Left lung (tissue), 10 donors: ENCODE measurements around the gene SLC22A1. TPM values are rescaled to one million over a fixed set of nuclear protein-coding genes. Genes with fewer than 3 reads are reported as not detected.

Experiments
- ATAC-seq: fragments of 200-7000 bp; cut with Tn5 transposase; one replicate; pipeline ENCODE4 v1.9.1; 2020; ENCODE audit warnings: moderate library complexity
- DNase-seq, 4 donors: peaks; one replicate each; pipeline ENCODE4 v3.0.0-alpha.2; 2013 to 2020
- H3K27ac ChIP-seq, 2 donors: fragments of 200-600 bp; sonication (generic) in 1 of 2; one replicate each; pipeline versions ENCODE4 v1.5.0 to v1.8.0; 2020 to 2021
- H3K27me3 ChIP-seq, 2 donors: fragments of 200-600 bp; sonication (generic) in 1 of 2; one replicate each; pipeline versions ENCODE4 v1.5.0 to v1.8.0; 2020 to 2021
- H3K36me3 ChIP-seq, 2 donors: fragments of 200-600 bp; sonication (generic) in 1 of 2; one replicate each; pipeline versions ENCODE4 v1.5.0 to v1.8.0; 2020 to 2021
- H3K4me1 ChIP-seq, 2 donors: fragments of 200-600 bp; one replicate each; pipeline ENCODE4 v1.8.0; 2021
- H3K4me3 ChIP-seq, 2 donors: fragments of 200-600 bp; sonication (generic) in 1 of 2; one replicate each; pipeline versions ENCODE4 v1.5.0 to v1.8.0; 2020 to 2021; ENCODE audit warnings: mild to moderate bottlenecking in 1 of 2
- H3K9me3 ChIP-seq, 2 donors: fragments of 200-600 bp; sonication (generic) in 1 of 2; one replicate each; pipeline versions ENCODE4 v1.5.0 to v1.8.0; 2020 to 2021
- intact Hi-C, 2 donors: fragments of 100-400 bp; cut with DNase I; formaldehyde crosslinking; loops; one replicate each; pipeline versions ENCODE4 v1.11.2 to v1.14.2; 2022
- polyA plus RNA-seq, 6 donors: library from polyadenylated mRNA; unstranded; fragments of 120-200 nt; gene quantifications; one replicate each; pipeline ENCODE4 v1.2.1, GENCODE V29; 2013; ENCODE audit not compliant: insufficient read length in 6 of 6
- total RNA-seq, 2 donors: library from RNA; stranded (reverse); fragmentation: NEBNext Ultra II Directional; extraction: Animal tissue kit (Norgen Biotek cat#: 25700); gene quantifications; one replicate each; pipeline ENCODE4 v1.2.1, GENCODE V29; 2021
- TF ChIP-seq, protein P1 (sequence below), 2 donors: fragments of 200-600 bp; sonication (generic) in 1 of 2; IDR thresholded peaks; one replicate each; pipeline versions ENCODE4 v1.5.0 to v1.8.0; 2021; ENCODE audit warnings: antibody characterized with exemption in 2 of 2
- donor health status: DM: no; HTN: yes; CAD: no.
- donor health status: DM: no; HTN: no; CAD: no.

SLC22A1 gene
- total and polyA plus RNA-seq, 8 donors = 0.24 to 2.7 (median 0.45) TPM

DNA sequence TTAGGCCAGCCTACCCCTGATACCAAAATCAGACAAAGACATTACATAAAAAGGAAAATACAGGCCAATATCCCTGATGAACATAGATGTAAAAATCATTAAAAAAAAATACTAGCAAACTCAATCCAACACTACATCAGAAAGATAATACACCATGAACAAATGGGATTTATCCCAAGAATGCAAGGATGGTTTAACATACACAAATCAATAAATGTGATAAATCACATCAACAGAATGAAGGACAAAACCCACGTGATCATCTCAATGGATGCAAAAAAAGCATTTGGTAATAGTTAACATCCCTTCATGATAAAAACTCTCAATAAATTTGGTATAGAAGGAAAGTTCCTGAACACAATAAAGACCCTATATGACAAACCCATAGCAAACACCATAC, 73.2 kb downstream of the SLC22A1 start:
- no peak overlapping the region for H3K4me3 ChIP-seq
- TF ChIP-seq, protein P1, sequence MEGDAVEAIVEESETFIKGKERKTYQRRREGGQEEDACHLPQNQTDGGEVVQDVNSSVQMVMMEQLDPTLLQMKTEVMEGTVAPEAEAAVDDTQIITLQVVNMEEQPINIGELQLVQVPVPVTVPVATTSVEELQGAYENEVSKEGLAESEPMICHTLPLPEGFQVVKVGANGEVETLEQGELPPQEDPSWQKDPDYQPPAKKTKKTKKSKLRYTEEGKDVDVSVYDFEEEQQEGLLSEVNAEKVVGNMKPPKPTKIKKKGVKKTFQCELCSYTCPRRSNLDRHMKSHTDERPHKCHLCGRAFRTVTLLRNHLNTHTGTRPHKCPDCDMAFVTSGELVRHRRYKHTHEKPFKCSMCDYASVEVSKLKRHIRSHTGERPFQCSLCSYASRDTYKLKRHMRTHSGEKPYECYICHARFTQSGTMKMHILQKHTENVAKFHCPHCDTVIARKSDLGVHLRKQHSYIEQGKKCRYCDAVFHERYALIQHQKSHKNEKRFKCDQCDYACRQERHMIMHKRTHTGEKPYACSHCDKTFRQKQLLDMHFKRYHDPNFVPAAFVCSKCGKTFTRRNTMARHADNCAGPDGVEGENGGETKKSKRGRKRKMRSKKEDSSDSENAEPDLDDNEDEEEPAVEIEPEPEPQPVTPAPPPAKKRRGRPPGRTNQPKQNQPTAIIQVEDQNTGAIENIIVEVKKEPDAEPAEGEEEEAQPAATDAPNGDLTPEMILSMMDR (IDR thresholded peaks at IDR 0.05) = no peak
- no peaks in the 10 kb centered on the region for H3K27me3 ChIP-seq
- no peak overlapping the region for H3K27ac ChIP-seq
- H3K36me3 ChIP-seq = no peaks in the 10 kb centered on the region
- H3K4me1 ChIP-seq = no peaks in the 10 kb centered on the region
- ATAC-seq = no peak
- peaks cover 0 to 43% of the 10 kb centered on the region in 2 donors for H3K9me3 ChIP-seq
- intact Hi-C loops = no loop called here
- no peak for DNase-seq

DNA sequence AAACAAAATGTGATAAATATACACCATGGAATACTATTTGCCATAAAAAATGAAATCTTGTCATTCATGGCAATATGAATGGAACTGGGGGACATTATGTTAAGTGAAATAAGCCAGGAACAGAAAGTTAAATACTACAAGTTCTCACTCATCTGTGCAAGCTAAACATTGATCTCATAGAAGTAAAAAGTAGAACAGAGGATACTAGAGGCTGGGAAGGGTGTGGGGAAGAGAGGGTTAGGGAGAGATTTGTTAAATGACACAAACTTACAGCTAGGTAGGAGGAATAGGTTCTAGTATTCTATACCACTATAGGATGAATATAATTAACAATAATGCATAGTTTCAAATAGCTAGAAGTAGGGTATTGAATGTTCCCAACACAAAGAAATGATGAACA, 76.0 kb downstream of the SLC22A1 start:
- TF ChIP-seq, protein P1 (IDR thresholded peaks at IDR 0.05) = no peak
- ATAC-seq (no peak), DNase-seq (no peak)
- Histone ChIP-seq H3K27ac (no peak overlapping the region), H3K36me3 (no peaks in the 10 kb centered on the region), H3K4me1 (no peaks in the 10 kb centered on the region), H3K27me3 (no peaks in the 10 kb centered on the region), H3K4me3 (no peak overlapping the region), H3K9me3 (peaks cover 0 to 34% of the 10 kb centered on the region in 2 donors)
- intact Hi-C loops = no loop called here

DNA sequence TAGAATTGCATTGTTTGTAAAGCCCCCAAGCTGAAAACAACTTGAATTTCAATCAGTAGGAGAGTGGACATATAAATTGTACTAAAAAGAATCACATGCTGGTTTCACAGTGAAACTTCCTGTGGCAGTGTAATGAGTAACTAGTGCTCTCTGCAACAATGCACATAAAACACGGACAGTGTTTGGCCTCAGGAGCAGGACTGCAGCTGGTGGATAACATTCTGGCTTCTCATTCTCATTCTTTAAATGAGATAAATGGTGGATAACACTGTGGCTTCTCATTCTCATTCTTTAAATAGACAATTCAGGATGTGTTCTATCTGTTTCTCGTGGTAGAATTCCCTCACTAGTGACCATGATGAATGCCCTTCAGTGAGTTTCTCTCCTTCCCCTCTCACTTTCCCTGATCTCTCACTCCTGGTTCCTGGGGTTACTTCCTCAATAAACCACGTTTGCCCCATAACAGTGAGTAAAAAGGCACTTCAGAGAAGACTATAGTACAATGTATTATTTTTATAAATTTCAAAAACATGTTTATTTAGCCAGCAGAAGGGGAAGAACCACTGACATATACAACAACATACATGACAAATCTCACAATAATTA, 77.1 kb downstream of the SLC22A1 start:
- Histone ChIP-seq H3K4me1 (no peaks in the 10 kb centered on the region), H3K9me3 (peaks cover 0 to 24% of the 10 kb centered on the region in 2 donors), H3K27me3 (no peaks in the 10 kb centered on the region), H3K4me3 (no peak overlapping the region), H3K27ac (no peak overlapping the region), H3K36me3 (no peaks in the 10 kb centered on the region)
- TF ChIP-seq, protein P1 (IDR thresholded peaks at IDR 0.05) = no peak
- intact Hi-C loops = no loop called here
- ATAC-seq = no peak
- no peak for DNase-seq

DNA sequence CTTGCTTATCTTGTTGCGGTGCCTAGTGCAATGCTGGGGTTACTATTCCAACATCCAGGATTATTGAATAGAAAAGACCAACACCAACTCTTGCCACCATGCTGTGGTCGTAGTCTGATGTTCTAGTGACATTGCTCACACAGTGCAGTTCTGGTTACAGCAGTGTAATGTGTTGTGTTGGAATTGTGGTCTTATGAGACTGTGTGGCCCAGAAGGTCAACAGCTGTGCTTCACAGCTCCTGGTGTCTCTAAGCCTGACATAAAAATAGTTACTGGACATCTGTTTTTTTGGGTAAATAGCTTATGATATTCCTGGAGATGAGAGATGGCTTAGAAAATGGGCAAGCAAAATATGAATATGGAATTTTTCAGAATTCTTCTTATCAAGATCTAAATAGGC, 79.4 kb downstream of the SLC22A1 start:
- H3K9me3 ChIP-seq = peaks cover 0 to 3% of the 10 kb centered on the region in 2 donors
- H3K27ac ChIP-seq = no peak overlapping the region
- intact Hi-C loops = no loop called here
- no peak for DNase-seq
- H3K27me3 ChIP-seq = no peaks in the 10 kb centered on the region
- no peak overlapping the region for H3K4me3 ChIP-seq
- ATAC-seq = no peak
- TF ChIP-seq, protein P1 (IDR thresholded peaks at IDR 0.05) = no peak
- H3K36me3 ChIP-seq = no peaks in the 10 kb centered on the region
- no peaks in the 10 kb centered on the region for H3K4me1 ChIP-seq

DNA sequence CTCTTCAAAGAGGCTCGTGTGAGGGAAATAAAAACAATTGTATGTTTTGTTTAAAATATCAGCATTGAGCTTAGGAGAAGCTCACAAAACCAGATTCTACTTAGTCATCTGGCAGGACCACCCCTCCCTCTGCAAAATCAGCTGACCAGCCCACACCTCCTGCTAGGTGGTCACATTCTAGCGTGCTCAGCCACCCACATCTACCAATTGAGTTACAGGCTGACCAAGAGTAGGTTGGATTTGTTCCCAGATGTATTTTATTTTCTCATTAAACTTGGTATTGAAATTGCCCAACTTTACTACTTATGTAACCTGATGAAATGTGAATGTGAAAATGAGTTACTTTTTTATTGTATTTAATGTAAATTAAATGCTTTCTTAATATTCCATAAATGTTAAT, 80.8 kb downstream of the SLC22A1 start:
- TF ChIP-seq, protein P1 (IDR thresholded peaks at IDR 0.05) = no peak
- no peaks in the 10 kb centered on the region for H3K4me1 ChIP-seq
- intact Hi-C loops = no loop called here
- no peak overlapping the region for H3K27ac ChIP-seq
- peaks cover 0 to 2% of the 10 kb centered on the region in 2 donors for H3K9me3 ChIP-seq
- H3K4me3 ChIP-seq = no peak overlapping the region
- no peaks in the 10 kb centered on the region for H3K36me3 ChIP-seq
- peak in 1 of 4 donors; percentile 32 for DNase-seq
- H3K27me3 ChIP-seq = no peaks in the 10 kb centered on the region
- no peak for ATAC-seq
